Measurements from ENCODE around the gene COA5.

Gene COA5

GRCh38 chr2:98568161-98568956 is 40.0 kb downstream of the COA5 start:
- DNase-seq (ENCODE audit: extremely low spot score), result no peak
- TF ChIP-seq, protein P1, sequence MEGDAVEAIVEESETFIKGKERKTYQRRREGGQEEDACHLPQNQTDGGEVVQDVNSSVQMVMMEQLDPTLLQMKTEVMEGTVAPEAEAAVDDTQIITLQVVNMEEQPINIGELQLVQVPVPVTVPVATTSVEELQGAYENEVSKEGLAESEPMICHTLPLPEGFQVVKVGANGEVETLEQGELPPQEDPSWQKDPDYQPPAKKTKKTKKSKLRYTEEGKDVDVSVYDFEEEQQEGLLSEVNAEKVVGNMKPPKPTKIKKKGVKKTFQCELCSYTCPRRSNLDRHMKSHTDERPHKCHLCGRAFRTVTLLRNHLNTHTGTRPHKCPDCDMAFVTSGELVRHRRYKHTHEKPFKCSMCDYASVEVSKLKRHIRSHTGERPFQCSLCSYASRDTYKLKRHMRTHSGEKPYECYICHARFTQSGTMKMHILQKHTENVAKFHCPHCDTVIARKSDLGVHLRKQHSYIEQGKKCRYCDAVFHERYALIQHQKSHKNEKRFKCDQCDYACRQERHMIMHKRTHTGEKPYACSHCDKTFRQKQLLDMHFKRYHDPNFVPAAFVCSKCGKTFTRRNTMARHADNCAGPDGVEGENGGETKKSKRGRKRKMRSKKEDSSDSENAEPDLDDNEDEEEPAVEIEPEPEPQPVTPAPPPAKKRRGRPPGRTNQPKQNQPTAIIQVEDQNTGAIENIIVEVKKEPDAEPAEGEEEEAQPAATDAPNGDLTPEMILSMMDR (IDR thresholded peaks at IDR 0.05; ENCODE audit: control extremely low read depth, extremely low read depth, low read depth, missing control alignments), result no peak
- ChIA-PET POLR2A (no interaction called here), CTCF (interaction anchor here (0.8 to 5.4 kb wide), 23 partner anchors 10 to 573 kb away, joined by 3 to 54 read pairs (median 4); no protein-coding TSS in a partner anchor)

DNA sequence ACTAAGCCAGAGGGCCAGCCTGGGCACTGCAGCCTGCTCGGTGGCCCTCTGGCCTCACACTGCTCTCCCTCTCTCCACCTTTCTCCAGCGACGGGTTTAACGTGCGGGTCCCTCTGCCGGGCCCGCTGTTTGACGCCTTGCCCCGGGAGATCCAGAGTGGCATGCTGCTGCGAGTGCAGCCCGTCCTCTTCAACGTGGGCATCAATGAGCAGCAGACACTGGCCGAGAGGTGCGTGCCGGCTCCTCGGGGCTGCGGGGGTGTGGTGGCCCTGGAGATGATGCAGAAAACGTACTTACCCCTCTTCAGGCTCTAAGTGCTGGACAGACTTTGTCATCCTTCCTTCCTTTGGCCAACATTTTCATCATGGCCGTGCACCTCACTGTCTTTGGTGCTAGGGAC is 42.4 kb downstream of the COA5 start:
- ChIA-PET POLR2A (no interaction called here), CTCF (interaction anchor here (0.6 kb wide), 1 partner anchor 251 kb away, joined by 3 read pairs; no protein-coding TSS in a partner anchor)
- DNase-seq (ENCODE audit: extremely low spot score), result no peak
- TF ChIP-seq, protein P1 (IDR thresholded peaks at IDR 0.05; ENCODE audit: control extremely low read depth, extremely low read depth, low read depth, missing control alignments), result no peak

DNA sequence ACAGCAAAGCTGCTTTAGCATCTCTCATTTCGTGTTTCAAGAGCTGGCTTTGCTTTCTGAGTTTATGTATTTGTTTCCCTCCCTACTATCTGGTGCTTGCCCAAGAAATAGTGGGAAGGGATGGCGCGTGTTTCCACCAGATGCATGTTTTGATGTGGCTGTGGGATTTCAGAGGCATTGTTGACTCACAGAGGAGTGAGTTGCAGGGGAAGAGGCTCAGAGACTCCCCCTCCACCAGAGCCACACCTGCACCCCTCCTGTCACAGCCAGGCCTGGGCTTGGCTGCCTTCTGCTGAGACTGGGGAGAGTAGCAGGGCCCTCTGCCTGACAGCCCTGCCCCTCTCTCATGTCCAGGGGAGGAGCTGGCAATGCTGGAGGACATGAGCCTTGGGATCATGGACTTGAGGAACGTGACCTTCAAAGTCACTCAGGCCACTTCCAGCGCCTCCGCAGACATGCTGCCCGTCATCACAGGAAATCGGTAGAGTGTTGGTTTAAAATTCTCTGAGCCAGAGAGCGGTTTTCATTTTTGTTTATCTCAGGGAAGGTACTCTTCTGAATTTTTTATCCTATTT is 42.9 kb downstream of the COA5 start:
- no peak for DNase-seq (ENCODE audit: extremely low spot score)
- ChIA-PET POLR2A (no interaction called here), CTCF (no interaction called here)
- TF ChIP-seq, protein P1 (IDR thresholded peaks at IDR 0.05; ENCODE audit: control extremely low read depth, extremely low read depth, low read depth, missing control alignments), result no peak

DNA sequence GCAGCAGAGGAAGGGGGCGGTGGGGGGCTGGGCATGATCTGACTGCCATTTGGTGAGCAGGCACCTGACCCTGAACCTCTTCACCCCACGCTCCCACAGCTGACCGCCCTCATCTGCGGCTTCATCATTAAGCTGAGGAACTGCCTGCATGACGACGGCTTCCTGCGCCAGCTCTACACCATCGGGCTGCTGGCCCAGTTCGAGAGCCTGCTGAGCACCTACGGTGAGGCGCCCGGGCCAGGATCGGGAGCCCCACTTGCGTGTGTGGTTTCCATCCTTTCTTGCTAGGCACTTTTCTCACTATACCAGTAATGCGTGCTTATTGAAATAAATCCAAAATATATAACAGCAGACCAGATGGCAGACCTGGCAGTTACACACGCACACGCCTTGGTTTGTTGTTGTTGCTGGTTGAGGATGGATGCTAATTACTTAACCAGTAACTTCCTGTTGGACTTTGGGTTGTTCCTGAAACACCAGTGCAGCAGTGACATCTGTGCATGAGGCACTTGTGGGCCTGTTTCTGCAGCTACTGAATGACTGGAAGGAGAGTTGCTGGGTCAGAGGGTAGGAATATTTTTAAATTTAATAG is 43.7 kb downstream of the COA5 start:
- CTCF ChIA-PET, result no interaction called here
- POLR2A ChIA-PET, result interaction anchor here (0.7 kb wide), 1 partner anchor 8 kb away, joined by 3 read pairs; no protein-coding TSS in a partner anchor
- TF ChIP-seq, protein P1 (IDR thresholded peaks at IDR 0.05; ENCODE audit: control extremely low read depth, extremely low read depth, low read depth, missing control alignments), result no peak
- no peak for DNase-seq (ENCODE audit: extremely low spot score)

GRCh38 chr2:98563394-98563793 is 44.9 kb downstream of the COA5 start:
- ChIA-PET POLR2A (no interaction called here), CTCF (interaction anchor here (1.6 kb wide), 1 partner anchor 24 kb away, joined by 3 read pairs; no protein-coding TSS in a partner anchor)
- TF ChIP-seq, protein P1 (IDR thresholded peaks at IDR 0.05; ENCODE audit: control extremely low read depth, extremely low read depth, low read depth, missing control alignments), result no peak
- no peak for DNase-seq (ENCODE audit: extremely low spot score)

- POLR2A ChIA-PET, result interaction anchor here (0.9 kb wide), 1 partner anchor 101 kb away, joined by 3 read pairs; no protein-coding TSS in a partner anchor
- TF ChIP-seq, protein P1 (IDR thresholded peaks at IDR 0.05; ENCODE audit: control extremely low read depth, extremely low read depth, low read depth, missing control alignments), result no peak
- DNase-seq (ENCODE audit: extremely low spot score), result peak; percentile 34
- CTCF ChIA-PET, result interaction anchor here (1.1 to 2.7 kb wide), 3 partner anchors 26 to 74 kb away, joined by 3 to 10 read pairs (median 3); no protein-coding TSS in a partner anchor
Measured at GRCh38 chr2:98561902-98562695, 46.2 kb downstream of the COA5 start.
